Measurements from ENCODE around the gene EPO. TPM values are rescaled to one million over a fixed set of nuclear protein-coding genes. Genes with fewer than 3 reads are reported as not detected.
"Not testable (repeated sequence)": the region's sequence is repeated elsewhere in the genome, so short reads cannot be mapped to it uniquely, and the experiment has no call there.

Gene EPO
- polyA plus RNA-seq, 1 donor (not counting 4 experiments of a cell fraction or from before 2014, with no cell fraction given): 0.35 TPM

DNA sequence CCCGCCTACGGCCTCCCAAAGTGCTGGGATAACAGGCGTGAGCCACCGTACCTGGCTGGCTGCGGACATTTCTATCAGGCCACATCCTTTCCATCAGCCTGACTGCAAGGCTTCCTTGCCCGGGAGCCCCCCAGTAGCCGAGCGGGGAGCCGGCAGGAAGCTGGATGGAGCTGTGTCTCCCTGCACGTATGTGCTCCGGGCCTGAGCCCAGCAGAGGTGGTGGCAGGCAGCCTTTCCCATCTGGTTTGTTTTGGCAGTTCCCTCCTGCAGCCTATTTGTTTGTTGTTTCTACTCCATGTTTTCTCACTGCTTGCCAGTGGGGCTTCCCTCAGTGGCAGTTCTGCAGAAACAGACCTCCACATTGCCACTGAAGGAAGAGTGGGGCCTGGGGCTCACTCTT lies 8.9 kb upstream of the EPO start:
- DNase-seq (ENCODE audit: low read depth, low spot score) (no peak), FAIRE-seq (no peak)
- no peak overlapping the region for H3K9ac ChIP-seq (ENCODE audit: control insufficient read depth, extremely low read depth, insufficient read depth, low read length)
- no peak overlapping the region for H3K4me2 ChIP-seq (ENCODE audit: control insufficient read depth, extremely low read depth, insufficient read depth, low read depth, low read length)
- H3K4me3 ChIP-seq (ENCODE audit: control insufficient read depth in 2 of 3, extremely low read depth in 1 of 3, insufficient read depth in 2 of 3, low read depth in 1 of 3, low read length in 3 of 3): no peak overlapping the region
- dilution Hi-C loops (cut with MboI; ENCODE audit: extremely low pct_ligation_motif_present, low sequenced_read_pairs): loop anchor here (10.0 kb wide), 1 partner anchor 133 kb away; no protein-coding TSS in a partner anchor
- peaks cover 7% of the 10 kb centered on the region for H3K4me1 ChIP-seq (ENCODE audit: control insufficient read depth, extremely low read depth, insufficient read depth, low read length)
- H3K9me3 ChIP-seq (ENCODE audit: control insufficient read depth, low read depth, low read length): no peaks in the 10 kb centered on the region
- TF ChIP-seq, protein P1, sequence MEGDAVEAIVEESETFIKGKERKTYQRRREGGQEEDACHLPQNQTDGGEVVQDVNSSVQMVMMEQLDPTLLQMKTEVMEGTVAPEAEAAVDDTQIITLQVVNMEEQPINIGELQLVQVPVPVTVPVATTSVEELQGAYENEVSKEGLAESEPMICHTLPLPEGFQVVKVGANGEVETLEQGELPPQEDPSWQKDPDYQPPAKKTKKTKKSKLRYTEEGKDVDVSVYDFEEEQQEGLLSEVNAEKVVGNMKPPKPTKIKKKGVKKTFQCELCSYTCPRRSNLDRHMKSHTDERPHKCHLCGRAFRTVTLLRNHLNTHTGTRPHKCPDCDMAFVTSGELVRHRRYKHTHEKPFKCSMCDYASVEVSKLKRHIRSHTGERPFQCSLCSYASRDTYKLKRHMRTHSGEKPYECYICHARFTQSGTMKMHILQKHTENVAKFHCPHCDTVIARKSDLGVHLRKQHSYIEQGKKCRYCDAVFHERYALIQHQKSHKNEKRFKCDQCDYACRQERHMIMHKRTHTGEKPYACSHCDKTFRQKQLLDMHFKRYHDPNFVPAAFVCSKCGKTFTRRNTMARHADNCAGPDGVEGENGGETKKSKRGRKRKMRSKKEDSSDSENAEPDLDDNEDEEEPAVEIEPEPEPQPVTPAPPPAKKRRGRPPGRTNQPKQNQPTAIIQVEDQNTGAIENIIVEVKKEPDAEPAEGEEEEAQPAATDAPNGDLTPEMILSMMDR (optimal IDR thresholded peaks at IDR 0.05 in 1 of 3, IDR thresholded peaks at IDR 0.05 in 1 of 3, conservative IDR thresholded peaks at IDR 0.05 in 1 of 3; ENCODE audit: extremely low read depth in 1 of 3, insufficient read depth in 2 of 3, low read length in 3 of 3): no peak
- no peak for TF ChIP-seq EZH2 (IDR thresholded peaks at IDR 0.05; ENCODE audit: low read length)
- no peaks in the 10 kb centered on the region for H3K9me1 ChIP-seq (ENCODE audit: control insufficient read depth, extremely low read depth, insufficient read depth, low read length)
- peaks cover 0 to 12% of the 10 kb centered on the region in 2 experiments for H3K36me3 ChIP-seq (ENCODE audit: control insufficient read depth in 2 of 2, extremely low read depth in 1 of 2, insufficient read depth in 2 of 2, low read length in 2 of 2)
- no peak overlapping the region for H3K27ac ChIP-seq (ENCODE audit: control insufficient read depth, insufficient read depth, low read length)
- H3K27me3 ChIP-seq (ENCODE audit: control insufficient read depth, extremely low read depth, insufficient read depth, low read length): no peaks in the 10 kb centered on the region
- H2AFZ ChIP-seq (ENCODE audit: control insufficient read depth, low read length): no peak overlapping the region
- H3K79me2 ChIP-seq (ENCODE audit: control insufficient read depth, insufficient read depth, low read length): peaks cover 17% of the 10 kb centered on the region
- H4K20me1 ChIP-seq (ENCODE audit: control insufficient read depth, extremely low read depth, insufficient read depth, low read length): no peaks in the 10 kb centered on the region

DNA sequence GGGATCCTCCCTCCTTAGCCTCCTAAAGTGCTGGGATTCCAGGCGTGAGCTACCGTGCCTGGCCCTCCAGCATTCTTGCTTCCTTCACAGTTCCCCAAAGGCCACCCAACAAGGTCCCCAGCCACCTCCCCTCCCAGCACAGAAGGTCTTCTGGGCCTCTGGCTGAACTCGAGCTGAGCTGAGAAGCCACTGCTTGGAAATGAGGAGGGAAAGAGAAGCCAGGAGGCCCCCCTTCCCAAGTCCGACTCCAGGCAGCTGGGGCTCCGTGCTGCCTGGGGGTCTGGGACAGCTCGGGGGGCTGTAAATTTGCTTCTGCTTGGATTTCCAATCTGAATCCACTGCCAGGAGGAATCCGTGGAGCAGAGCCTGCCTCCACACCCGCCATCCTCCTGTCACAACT lies 5.5 kb upstream of the EPO start:
- H3K9me1 ChIP-seq (ENCODE audit: control insufficient read depth, extremely low read depth, insufficient read depth, low read length): no peaks in the 10 kb centered on the region
- no peak overlapping the region for H3K27ac ChIP-seq (ENCODE audit: control insufficient read depth, insufficient read depth, low read length)
- dilution Hi-C loops (cut with MboI; ENCODE audit: extremely low pct_ligation_motif_present, low sequenced_read_pairs): loop anchor here (10.0 kb wide), 1 partner anchor 130 kb away; no protein-coding TSS in a partner anchor
- H3K36me3 ChIP-seq (ENCODE audit: control insufficient read depth in 2 of 2, extremely low read depth in 1 of 2, insufficient read depth in 2 of 2, low read length in 2 of 2): no peaks in the 10 kb centered on the region
- H3K4me2 ChIP-seq (ENCODE audit: control insufficient read depth, extremely low read depth, insufficient read depth, low read depth, low read length): no peak overlapping the region
- H3K4me3 ChIP-seq (ENCODE audit: control insufficient read depth in 2 of 3, extremely low read depth in 1 of 3, insufficient read depth in 2 of 3, low read depth in 1 of 3, low read length in 3 of 3): no peak overlapping the region
- no peaks in the 10 kb centered on the region for H3K27me3 ChIP-seq (ENCODE audit: control insufficient read depth, extremely low read depth, insufficient read depth, low read length)
- H4K20me1 ChIP-seq (ENCODE audit: control insufficient read depth, extremely low read depth, insufficient read depth, low read length): no peaks in the 10 kb centered on the region
- TF ChIP-seq EZH2 (IDR thresholded peaks at IDR 0.05; ENCODE audit: low read length): no peak
- TF ChIP-seq, protein P1 (optimal IDR thresholded peaks at IDR 0.05 in 1 of 3, IDR thresholded peaks at IDR 0.05 in 1 of 3, conservative IDR thresholded peaks at IDR 0.05 in 1 of 3; ENCODE audit: extremely low read depth in 1 of 3, insufficient read depth in 2 of 3, low read length in 3 of 3): no peak
- no peaks in the 10 kb centered on the region for H3K4me1 ChIP-seq (ENCODE audit: control insufficient read depth, extremely low read depth, insufficient read depth, low read length)
- DNase-seq (ENCODE audit: low read depth, low spot score): no peak
- H2AFZ ChIP-seq (ENCODE audit: control insufficient read depth, low read length): no peak overlapping the region
- no peak overlapping the region for H3K9ac ChIP-seq (ENCODE audit: control insufficient read depth, extremely low read depth, insufficient read depth, low read length)
- H3K79me2 ChIP-seq (ENCODE audit: control insufficient read depth, insufficient read depth, low read length): no peaks in the 10 kb centered on the region
- no peaks in the 10 kb centered on the region for H3K9me3 ChIP-seq (ENCODE audit: control insufficient read depth, low read depth, low read length)
- FAIRE-seq: no peak

DNA sequence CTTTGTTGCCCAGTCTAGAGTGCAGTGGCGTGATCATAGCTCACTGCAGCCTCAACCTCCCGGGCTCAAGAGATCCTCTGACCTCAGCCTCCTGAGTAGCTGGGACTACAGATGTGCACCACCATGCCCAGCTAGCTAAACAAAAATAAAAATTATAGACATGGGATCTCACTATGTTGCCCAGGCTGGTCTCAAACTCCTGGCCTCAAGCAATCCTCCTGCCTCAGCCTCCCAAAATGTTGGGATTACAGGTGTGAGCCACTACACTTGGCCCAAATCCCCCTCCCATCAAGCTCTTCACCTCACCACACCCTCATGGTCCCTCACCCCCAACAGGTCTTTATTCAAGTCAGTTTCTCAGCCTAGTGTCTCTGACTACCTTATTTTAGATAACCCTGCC lies 3.2 kb upstream of the EPO start:
- not testable (repeated sequence) for H4K20me1 ChIP-seq (ENCODE audit: control insufficient read depth, extremely low read depth, insufficient read depth, low read length); H2AFZ ChIP-seq (ENCODE audit: control insufficient read depth, low read length); FAIRE-seq; H3K9me1 ChIP-seq (ENCODE audit: control insufficient read depth, extremely low read depth, insufficient read depth, low read length); DNase-seq (ENCODE audit: low read depth, low spot score); H3K27ac ChIP-seq (ENCODE audit: control insufficient read depth, insufficient read depth, low read length); H3K4me3 ChIP-seq (ENCODE audit: control insufficient read depth in 2 of 3, extremely low read depth in 1 of 3, insufficient read depth in 2 of 3, low read depth in 1 of 3, low read length in 3 of 3); H3K9me3 ChIP-seq (ENCODE audit: control insufficient read depth, low read depth, low read length); H3K4me2 ChIP-seq (ENCODE audit: control insufficient read depth, extremely low read depth, insufficient read depth, low read depth, low read length); H3K4me1 ChIP-seq (ENCODE audit: control insufficient read depth, extremely low read depth, insufficient read depth, low read length); H3K79me2 ChIP-seq (ENCODE audit: control insufficient read depth, insufficient read depth, low read length); H3K9ac ChIP-seq (ENCODE audit: control insufficient read depth, extremely low read depth, insufficient read depth, low read length); H3K36me3 ChIP-seq (ENCODE audit: control insufficient read depth in 2 of 2, extremely low read depth in 1 of 2, insufficient read depth in 2 of 2, low read length in 2 of 2)
- dilution Hi-C loops (cut with MboI; ENCODE audit: extremely low pct_ligation_motif_present, low sequenced_read_pairs): loop anchor here (10.0 kb wide), 1 partner anchor 128 kb away; no protein-coding TSS in a partner anchor
- peaks cover 17% of the 10 kb centered on the region for H3K27me3 ChIP-seq (ENCODE audit: control insufficient read depth, extremely low read depth, insufficient read depth, low read length)
